HG03520 (cell line): ENCODE data around the gene NCBP1.
"Not testable (repeated sequence)": the region's sequence is repeated elsewhere in the genome, so short reads cannot be mapped to it uniquely, and the experiment has no call there.

ENCODE experiments used
- ATAC-seq: cut with Tn5 transposase; IDR thresholded peaks from one replicate; pipeline ENCODE4 v1.9.1; 2021; ENCODE audit warnings: mild to moderate bottlenecking, moderate library complexity; ENCODE audit not compliant: unreplicated experiment

Gene NCBP1

GRCh38 chr9:97672403-97672802 is 38.8 kb downstream of the NCBP1 start:
- ATAC-seq, result no peak

GRCh38 chr9:97673922-97674321 is 40.3 kb downstream of the NCBP1 start:
- no peak for ATAC-seq

GRCh38 chr9:97675655-97676054 is 42.0 kb downstream of the NCBP1 start:
- no peak for ATAC-seq

GRCh38 chr9:97682242-97682641 is 48.6 kb downstream of the NCBP1 start:
- ATAC-seq, result no peak

GRCh38 chr9:97688654-97689053 is 55.0 kb downstream of the NCBP1 start:
- ATAC-seq, result no peak

GRCh38 chr9:97689401-97690180 is 56.0 kb downstream of the NCBP1 start:
- no peak for ATAC-seq

GRCh38 chr9:97694769-97695168 is 61.1 kb downstream of the NCBP1 start:
- no peak for ATAC-seq

GRCh38 chr9:97695390-97695789 is 61.8 kb downstream of the NCBP1 start:
- no peak for ATAC-seq

GRCh38 chr9:97695995-97696802 is 62.6 kb downstream of the NCBP1 start:
- no peak for ATAC-seq

- peak; percentile 91 for ATAC-seq
Observed at GRCh38 chr9:97696803-97697601, 63.4 kb downstream of the NCBP1 start, which contains the start of gene XPA. Gene XPA (minus strand): TSS chr9:97697340. CDS start chr9:97697292, 48 bp downstream.

GRCh38 chr9:97697837-97698236 is 64.2 kb downstream of the NCBP1 start:
- no peak for ATAC-seq

GRCh38 chr9:97698865-97699264 is 65.2 kb downstream of the NCBP1 start:
- no peak for ATAC-seq

- ATAC-seq, result not testable (repeated sequence)
Observed at GRCh38 chr9:97699281-97699680, 65.7 kb downstream of the NCBP1 start.

- ATAC-seq, result not testable (repeated sequence)
Observed at GRCh38 chr9:97699824-97700223, 66.2 kb downstream of the NCBP1 start.

GRCh38 chr9:97703437-97704344 is 70.1 kb downstream of the NCBP1 start:
- no peak for ATAC-seq

- no peak for ATAC-seq
Observed at GRCh38 chr9:97704345-97704677, 70.7 kb downstream of the NCBP1 start.

GRCh38 chr9:97704851-97705250 is 71.2 kb downstream of the NCBP1 start:
- ATAC-seq, result no peak

- no peak for ATAC-seq
Observed at GRCh38 chr9:97705354-97705950, 71.8 kb downstream of the NCBP1 start.

- ATAC-seq, result no peak
Observed at GRCh38 chr9:97706246-97706645, 72.6 kb downstream of the NCBP1 start.
